HG02610 (cell line): Measurements from ENCODE around the gene CHST15.

Experiments
- ATAC-seq: cut with Tn5 transposase; IDR thresholded peaks from one replicate; pipeline ENCODE4 v1.9.1; 2021; ENCODE audit warnings: mild to moderate bottlenecking, moderate library complexity; ENCODE audit not compliant: unreplicated experiment

The CHST15 gene

GRCh38 chr10:123972481-123973401 lies 120.7 kb downstream of the CHST15 start:
- ATAC-seq, result no peak

- ATAC-seq, result no peak
Observed at GRCh38 chr10:123970927-123971286, 122.5 kb downstream of the CHST15 start.

- no peak for ATAC-seq
Observed at GRCh38 chr10:123970207-123970926, 123.0 kb downstream of the CHST15 start.

DNA sequence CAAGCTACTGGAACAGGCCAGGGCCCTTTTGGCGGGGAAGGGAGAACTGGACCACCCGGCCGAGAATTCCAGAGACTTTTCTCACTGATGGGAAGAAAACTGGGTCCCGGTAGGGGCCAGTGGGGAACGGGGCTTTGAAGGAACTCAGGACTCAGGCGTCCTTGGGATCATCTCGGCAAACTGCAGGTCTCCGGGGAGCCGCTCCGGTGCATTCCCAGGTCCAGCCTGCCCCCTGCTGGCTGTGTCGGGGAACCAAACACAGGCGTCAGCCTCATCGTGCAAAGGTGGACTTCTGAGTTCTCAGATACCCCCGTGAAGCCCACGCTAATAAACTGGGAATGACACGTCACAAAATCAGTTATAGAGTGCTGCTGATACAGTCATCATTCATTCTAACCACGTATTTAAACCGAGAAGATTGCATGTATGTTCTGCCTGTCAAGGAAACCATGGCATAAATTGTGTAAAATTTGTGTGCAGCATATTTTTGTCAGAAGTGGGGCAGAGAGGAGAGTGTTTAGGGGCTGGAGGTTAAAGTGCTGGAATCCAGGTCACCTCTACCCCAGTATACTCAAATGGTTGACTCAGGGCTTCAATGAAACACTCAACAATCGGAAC lies 125.7 kb downstream of the CHST15 start:
- ATAC-seq, result no peak

DNA sequence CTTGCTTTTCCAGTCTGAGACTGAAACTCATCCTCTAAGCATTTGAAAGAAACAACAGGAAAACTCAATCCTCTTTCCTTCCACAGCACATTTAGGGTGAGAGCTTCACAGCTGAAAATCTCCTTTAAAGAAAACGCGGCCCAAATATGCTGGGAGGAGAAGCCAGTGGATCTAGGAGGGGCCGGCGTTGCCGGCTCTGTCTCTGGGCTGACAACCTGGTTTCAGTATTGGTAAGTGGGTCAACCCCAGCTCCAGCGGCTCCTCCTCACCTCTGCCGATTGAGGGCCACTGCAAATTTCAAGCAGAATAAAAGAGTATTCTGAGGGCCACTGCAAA lies 126.5 kb downstream of the CHST15 start:
- no peak for ATAC-seq

GRCh38 chr10:123965973-123966895 lies 127.2 kb downstream of the CHST15 start:
- no peak for ATAC-seq

- no peak for ATAC-seq
Observed at GRCh38 chr10:123964953-123965352, 128.4 kb downstream of the CHST15 start.

DNA sequence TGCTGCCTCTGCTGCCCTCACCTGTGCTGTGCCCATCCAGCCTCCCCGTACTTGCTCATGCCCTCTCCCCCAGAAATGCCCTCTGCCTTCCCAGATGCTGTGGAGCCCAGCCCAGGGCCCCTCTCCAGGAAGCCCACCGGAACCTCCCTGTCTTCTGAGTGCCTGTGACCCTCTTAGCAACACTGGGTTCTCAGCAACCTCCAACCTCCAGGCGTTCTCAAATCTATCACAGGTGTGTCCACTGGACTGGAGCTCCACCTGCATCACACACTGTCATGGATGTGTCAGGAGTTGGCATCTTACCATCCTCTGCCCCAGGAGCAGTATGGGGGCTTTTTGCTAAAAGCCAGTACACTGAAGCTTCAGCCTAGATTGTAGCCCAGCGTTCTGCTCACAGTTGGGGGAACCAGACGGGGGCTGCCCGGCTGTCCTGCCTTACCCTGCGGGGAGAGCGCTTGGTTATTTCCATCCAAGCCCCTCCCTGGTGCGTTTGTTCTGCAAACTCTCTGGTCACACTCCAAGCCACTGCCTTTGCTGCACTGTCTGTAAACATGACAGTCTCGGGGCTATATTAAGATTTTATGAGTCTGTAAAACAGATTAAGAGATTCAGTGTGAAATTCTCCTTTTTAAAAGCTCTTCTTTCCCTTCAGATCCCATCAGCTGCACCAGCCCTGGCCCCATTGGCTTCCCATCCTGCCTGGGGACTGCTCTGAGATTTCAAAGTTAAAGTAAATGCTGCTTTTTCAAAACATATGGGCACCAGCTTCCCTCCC lies 130.5 kb downstream of the CHST15 start:
- ATAC-seq, result no peak

DNA sequence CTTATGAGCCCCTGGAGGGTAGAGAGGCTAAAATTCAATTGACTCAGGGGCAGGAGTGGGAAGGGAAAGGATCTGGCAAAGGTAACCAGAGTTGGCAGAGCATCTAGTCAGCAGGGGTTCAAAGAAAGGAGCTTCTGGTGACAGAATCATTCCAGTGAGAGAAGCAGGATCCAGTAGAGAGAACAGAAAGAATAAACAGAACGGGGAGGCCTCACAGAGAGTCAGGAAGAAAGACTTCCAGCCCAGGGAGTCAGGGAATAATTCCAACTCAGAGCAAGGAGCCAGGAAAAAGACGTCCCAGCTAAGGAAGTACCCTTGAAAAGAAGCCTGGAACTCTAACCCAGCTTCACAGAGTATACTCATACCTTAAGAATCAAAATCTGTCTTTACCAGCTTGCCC lies 135.2 kb downstream of the CHST15 start:
- no peak for ATAC-seq
